ENCODE results near the gene RNF166. TPM values are rescaled to one million over a fixed set of nuclear protein-coding genes. Genes with fewer than 3 reads are reported as not detected.

RNF166 gene
- total and polyA plus RNA-seq, 2 of the 13 experiments (the other 11 are each of a cell fraction or from before 2014, with no cell fraction given) = 21.4 to 23.0 TPM

GRCh38 chr16:88662843-88663606 is 43.2 kb downstream of the RNF166 start, which contains the start of gene MVD (continued):
- TF ChIP-seq FIP1L1 (IDR thresholded peaks at IDR 0.05; ENCODE audit: borderline replicate concordance, insufficient read depth, low read depth, low read length) (no peak), ZNF354B (CRISPR knock-in tag; IDR thresholded peaks at IDR 0.05) (no peak), ZBTB44 (CRISPR knock-in tag; IDR thresholded peaks at IDR 0.05) (0 out of 2 replicates have a peak, but pooled peaks have one; percentile 80), ZMYM3 (CRISPR knock-in tag; IDR thresholded peaks at IDR 0.05) (no peak; the same call in 1 of the 2 replicates), SNAPC4 (CRISPR knock-in tag; IDR thresholded peaks at IDR 0.05) (peak; percentile 78; the same call in 1 of the 2 replicates), PBX3 (CRISPR knock-in tag; IDR thresholded peaks at IDR 0.05; ENCODE audit: borderline replicate concordance) (peak; percentile 73; the same call in 1 of the 2 replicates), FOXP1 (IDR thresholded peaks at IDR 0.05) (no peak), FOXP1 (CRISPR knock-in tag; IDR thresholded peaks at IDR 0.05) (no peak; the same call in 1 of the 2 replicates), CC2D1A (CRISPR knock-in tag; IDR thresholded peaks at IDR 0.05) (no peak), TIGD3 (CRISPR knock-in tag; IDR thresholded peaks at IDR 0.05; ENCODE audit: borderline replicate concordance) (peak; percentile 57; the same call in 1 of the 2 replicates), ZFYVE20 (CRISPR knock-in tag; IDR thresholded peaks at IDR 0.05; ENCODE audit: borderline replicate concordance, low read depth) (no peak), ZNF468 (CRISPR knock-in tag; IDR thresholded peaks at IDR 0.05) (no peak), ATF7-NPFF (CRISPR knock-in tag; IDR thresholded peaks at IDR 0.05; ENCODE audit: low read depth) (peak; percentile 92), SNAPC5 (CRISPR knock-in tag; IDR thresholded peaks at IDR 0.05; ENCODE audit: borderline replicate concordance) (0 out of 2 replicates have a peak, but pooled peaks have one; percentile 11), ATM (IDR thresholded peaks at IDR 0.05; ENCODE audit: borderline replicate concordance) (no peak), PAX8 (CRISPR knock-in tag; IDR thresholded peaks at IDR 0.05; ENCODE audit: borderline replicate concordance) (peak; percentile 70; the same call in 1 of the 2 replicates), POLR2G (IDR thresholded peaks at IDR 0.05; ENCODE audit: low read depth, low read length) (peak; percentile 94), ZNF746 (CRISPR knock-in tag; IDR thresholded peaks at IDR 0.05) (no peak; the same call in 1 of the 2 replicates)
